ENCODE data around the gene NOX4.
"Not testable (repeated sequence)": the region's sequence is repeated elsewhere in the genome, so short reads cannot be mapped to it uniquely, and the experiment has no call there.

The NOX4 gene

DNA sequence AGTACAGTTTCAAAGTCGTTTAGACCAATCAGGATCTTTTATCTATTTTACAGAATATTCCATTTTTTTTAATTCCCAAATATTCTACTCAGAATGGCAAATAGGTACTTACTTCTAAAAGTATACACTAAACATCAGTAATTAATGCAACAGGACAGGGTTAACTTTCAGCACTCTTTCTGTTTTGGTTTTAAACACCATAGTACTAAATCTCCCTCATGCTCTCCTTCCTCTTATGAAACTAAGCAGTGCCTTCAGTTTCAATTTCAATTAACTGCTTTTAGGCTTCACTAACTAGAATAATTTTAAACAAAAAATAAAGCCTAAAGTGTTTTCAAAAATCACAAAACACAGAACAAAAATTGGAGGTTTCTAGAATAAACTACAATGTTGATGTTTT, 57.9 kb downstream of the NOX4 start:
- H3K36me3 ChIP-seq (ENCODE audit: control insufficient read depth, insufficient read depth, low read length): no peaks in the 10 kb centered on the region
- H3K9me3 ChIP-seq (ENCODE audit: control insufficient read depth, insufficient read depth, low read depth, low read length): no peaks in the 10 kb centered on the region
- no peaks in the 10 kb centered on the region for H3K4me1 ChIP-seq (ENCODE audit: control insufficient read depth, insufficient read depth, low read length)
- H3K27ac ChIP-seq (ENCODE audit: low read depth, low read length): no peak overlapping the region
- no peak overlapping the region for H3K4me3 ChIP-seq (ENCODE audit: low read depth, low read length)
- no peaks in the 10 kb centered on the region for H3K27me3 ChIP-seq (ENCODE audit: control insufficient read depth, insufficient read depth, low read length)
- H3K9ac ChIP-seq (ENCODE audit: low read length): no peak overlapping the region

GRCh38 chr11:89432182-89432581, 59.0 kb downstream of the NOX4 start:
- H3K36me3 ChIP-seq (ENCODE audit: control insufficient read depth, insufficient read depth, low read length); H3K4me3 ChIP-seq (ENCODE audit: low read depth, low read length); H3K4me1 ChIP-seq (ENCODE audit: control insufficient read depth, insufficient read depth, low read length); H3K9me3 ChIP-seq (ENCODE audit: control insufficient read depth, insufficient read depth, low read depth, low read length); H3K27me3 ChIP-seq (ENCODE audit: control insufficient read depth, insufficient read depth, low read length); H3K27ac ChIP-seq (ENCODE audit: low read depth, low read length); H3K9ac ChIP-seq (ENCODE audit: low read length): not testable (repeated sequence)

DNA sequence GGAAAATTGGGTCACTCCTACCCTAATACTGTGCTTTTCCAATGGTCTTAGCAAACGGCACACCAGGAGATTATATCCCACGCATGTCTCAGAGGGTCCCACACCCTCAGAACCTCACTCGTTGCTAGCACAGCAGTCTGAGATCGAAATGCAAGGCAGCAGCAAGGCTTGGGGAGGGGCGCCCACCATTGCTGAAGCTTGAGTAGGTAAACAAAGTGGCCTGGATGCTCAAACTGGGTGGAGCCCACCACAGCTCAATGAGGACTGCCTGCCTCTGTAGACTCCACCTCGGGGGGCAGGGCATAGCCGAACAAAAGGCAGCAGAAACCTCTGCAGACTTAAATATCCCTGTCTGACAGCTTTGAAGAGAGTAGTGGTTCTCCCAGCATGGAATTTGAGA, 64.7 kb downstream of the NOX4 start:
- H3K27ac ChIP-seq (ENCODE audit: low read depth, low read length); H3K4me3 ChIP-seq (ENCODE audit: low read depth, low read length); H3K9ac ChIP-seq (ENCODE audit: low read length); H3K36me3 ChIP-seq (ENCODE audit: control insufficient read depth, insufficient read depth, low read length); H3K4me1 ChIP-seq (ENCODE audit: control insufficient read depth, insufficient read depth, low read length); H3K27me3 ChIP-seq (ENCODE audit: control insufficient read depth, insufficient read depth, low read length): not testable (repeated sequence)
- H3K9me3 ChIP-seq (ENCODE audit: control insufficient read depth, insufficient read depth, low read depth, low read length): peaks cover 10% of the 10 kb centered on the region

- Histone ChIP-seq H3K9ac (ENCODE audit: low read length) (no peak overlapping the region), H3K27ac (ENCODE audit: low read depth, low read length) (no peak overlapping the region), H3K9me3 (ENCODE audit: control insufficient read depth, insufficient read depth, low read depth, low read length) (peaks cover 7% of the 10 kb centered on the region), H3K4me3 (ENCODE audit: low read depth, low read length) (no peak overlapping the region), H3K4me1 (ENCODE audit: control insufficient read depth, insufficient read depth, low read length) (peaks cover 4% of the 10 kb centered on the region), H3K27me3 (ENCODE audit: control insufficient read depth, insufficient read depth, low read length) (no peaks in the 10 kb centered on the region), H3K36me3 (ENCODE audit: control insufficient read depth, insufficient read depth, low read length) (no peaks in the 10 kb centered on the region)
These were observed 69.5 kb downstream of the NOX4 start for GRCh38 chr11:89421718-89422117.

DNA sequence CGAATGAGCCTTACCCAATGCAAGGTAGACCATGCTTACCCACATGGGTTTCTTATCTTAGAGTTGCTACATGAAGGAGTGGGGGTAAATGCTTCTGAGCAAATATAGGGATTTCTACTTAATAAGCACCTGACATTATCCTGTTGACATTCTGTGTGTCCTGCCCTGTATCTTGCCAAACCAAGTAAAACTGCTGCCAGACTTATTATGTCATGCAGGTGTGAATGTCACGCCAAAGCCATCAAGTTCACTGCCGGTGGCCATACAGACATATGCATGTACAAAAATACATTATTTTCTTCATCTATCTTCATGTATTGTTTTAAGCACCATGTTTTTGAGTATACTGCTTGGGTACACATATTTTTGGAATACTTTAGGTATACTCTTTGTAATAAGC, 70.2 kb downstream of the NOX4 start:
- H3K9ac ChIP-seq (ENCODE audit: low read length): no peak overlapping the region
- no peaks in the 10 kb centered on the region for H3K36me3 ChIP-seq (ENCODE audit: control insufficient read depth, insufficient read depth, low read length)
- H3K27me3 ChIP-seq (ENCODE audit: control insufficient read depth, insufficient read depth, low read length): no peaks in the 10 kb centered on the region

DNA sequence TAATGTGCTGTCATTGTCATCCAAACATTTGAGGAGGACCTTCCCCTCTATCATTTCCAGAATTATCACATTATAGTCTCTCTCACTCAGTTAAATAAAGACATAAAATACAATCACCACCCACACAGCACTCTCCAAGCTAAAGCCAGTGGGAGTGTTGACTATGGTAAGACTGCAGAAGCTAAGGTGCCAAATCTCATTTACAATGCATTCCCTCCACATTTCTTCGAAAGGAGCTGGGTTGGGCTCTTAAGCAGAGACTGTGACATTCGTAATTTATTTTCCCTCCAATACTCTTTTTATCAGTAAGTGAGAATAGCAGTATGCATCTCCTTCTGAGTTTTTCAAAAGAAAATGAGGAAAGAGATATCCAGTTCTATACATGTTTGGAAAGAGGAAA, 74.2 kb downstream of the NOX4 start:
- no peaks in the 10 kb centered on the region for H3K9me3 ChIP-seq (ENCODE audit: control insufficient read depth, insufficient read depth, low read depth, low read length)
- H3K4me3 ChIP-seq (ENCODE audit: low read depth, low read length): no peak overlapping the region
- no peaks in the 10 kb centered on the region for H3K36me3 ChIP-seq (ENCODE audit: control insufficient read depth, insufficient read depth, low read length)
- H3K27me3 ChIP-seq (ENCODE audit: control insufficient read depth, insufficient read depth, low read length): no peaks in the 10 kb centered on the region
- H3K4me1 ChIP-seq (ENCODE audit: control insufficient read depth, insufficient read depth, low read length): peaks cover 10% of the 10 kb centered on the region
- H3K9ac ChIP-seq (ENCODE audit: low read length): no peak overlapping the region
- H3K27ac ChIP-seq (ENCODE audit: low read depth, low read length): no peak overlapping the region; the same call in 1 of the 2 replicates

More for the DNA sequence above, 70.2 kb downstream of the NOX4 start:
- Histone ChIP-seq H3K27ac (ENCODE audit: low read depth, low read length) (no peak overlapping the region), H3K9me3 (ENCODE audit: control insufficient read depth, insufficient read depth, low read depth, low read length) (no peaks in the 10 kb centered on the region), H3K4me1 (ENCODE audit: control insufficient read depth, insufficient read depth, low read length) (peaks cover 10% of the 10 kb centered on the region), H3K4me3 (ENCODE audit: low read depth, low read length) (no peak overlapping the region)

GRCh38 chr11:89411112-89411511, 80.1 kb downstream of the NOX4 start:
- H3K9ac ChIP-seq (ENCODE audit: low read length); H3K4me1 ChIP-seq (ENCODE audit: control insufficient read depth, insufficient read depth, low read length); H3K9me3 ChIP-seq (ENCODE audit: control insufficient read depth, insufficient read depth, low read depth, low read length); H3K36me3 ChIP-seq (ENCODE audit: control insufficient read depth, insufficient read depth, low read length); H3K27ac ChIP-seq (ENCODE audit: low read depth, low read length); H3K4me3 ChIP-seq (ENCODE audit: low read depth, low read length); H3K27me3 ChIP-seq (ENCODE audit: control insufficient read depth, insufficient read depth, low read length): not testable (repeated sequence)

- not testable (repeated sequence) for H3K4me3 ChIP-seq (ENCODE audit: low read depth, low read length); H3K9me3 ChIP-seq (ENCODE audit: control insufficient read depth, insufficient read depth, low read depth, low read length); H3K36me3 ChIP-seq (ENCODE audit: control insufficient read depth, insufficient read depth, low read length)
These were observed 80.5 kb downstream of the NOX4 start for GRCh38 chr11:89410666-89411065.

DNA sequence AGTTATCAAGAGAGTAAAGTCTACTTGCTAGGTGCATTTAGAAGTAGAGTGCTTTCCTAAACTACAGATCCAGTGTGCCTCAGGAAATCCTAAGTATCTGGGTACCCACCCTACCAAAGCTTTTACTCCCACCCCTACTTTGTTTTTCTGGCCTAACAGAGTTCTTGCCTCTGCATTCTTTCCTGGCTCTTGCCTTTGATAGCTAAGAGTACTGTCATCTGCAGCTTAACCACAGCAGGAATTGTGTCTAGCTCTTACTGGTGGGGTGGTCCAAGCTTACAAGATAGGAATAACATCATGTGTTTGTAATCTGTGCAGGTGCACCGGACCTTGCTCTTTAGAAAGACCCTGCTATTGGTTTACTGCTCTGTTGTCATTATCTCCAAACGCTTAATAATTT, 82.7 kb downstream of the NOX4 start:
- not testable (repeated sequence) for H3K9ac ChIP-seq (ENCODE audit: low read length); H3K27me3 ChIP-seq (ENCODE audit: control insufficient read depth, insufficient read depth, low read length); H3K4me1 ChIP-seq (ENCODE audit: control insufficient read depth, insufficient read depth, low read length); H3K36me3 ChIP-seq (ENCODE audit: control insufficient read depth, insufficient read depth, low read length); H3K4me3 ChIP-seq (ENCODE audit: low read depth, low read length); H3K9me3 ChIP-seq (ENCODE audit: control insufficient read depth, insufficient read depth, low read depth, low read length); H3K27ac ChIP-seq (ENCODE audit: low read depth, low read length)

More at GRCh38 chr11:89410666-89411065, 80.5 kb downstream of the NOX4 start:
- not testable (repeated sequence) for H3K4me1 ChIP-seq (ENCODE audit: control insufficient read depth, insufficient read depth, low read length); H3K27me3 ChIP-seq (ENCODE audit: control insufficient read depth, insufficient read depth, low read length); H3K9ac ChIP-seq (ENCODE audit: low read length); H3K27ac ChIP-seq (ENCODE audit: low read depth, low read length)

DNA sequence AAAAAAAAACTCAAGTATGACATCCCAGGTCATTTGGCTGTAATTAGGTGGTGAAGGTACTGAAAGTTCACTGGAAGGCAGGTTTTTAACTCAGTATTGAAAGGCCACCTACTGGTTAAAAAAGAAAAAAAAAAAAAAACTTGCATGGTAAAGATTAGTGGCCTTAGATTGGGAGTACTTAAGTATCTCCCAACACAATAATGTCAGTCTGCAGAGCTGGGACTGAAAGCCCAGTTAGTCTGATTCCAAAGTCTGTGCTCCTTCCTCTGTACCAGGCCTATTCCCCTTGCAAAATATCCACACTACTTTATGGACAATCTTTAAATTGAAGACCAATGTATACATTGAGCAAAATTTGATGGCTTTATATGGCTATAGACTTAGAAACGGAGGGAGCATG, 85.5 kb downstream of the NOX4 start:
- no peaks in the 10 kb centered on the region for H3K36me3 ChIP-seq (ENCODE audit: control insufficient read depth, insufficient read depth, low read length)
- H3K9me3 ChIP-seq (ENCODE audit: control insufficient read depth, insufficient read depth, low read depth, low read length): no peaks in the 10 kb centered on the region
- H3K4me1 ChIP-seq (ENCODE audit: control insufficient read depth, insufficient read depth, low read length): no peaks in the 10 kb centered on the region
- H3K27ac ChIP-seq (ENCODE audit: low read depth, low read length): no peak overlapping the region
- no peak overlapping the region for H3K4me3 ChIP-seq (ENCODE audit: low read depth, low read length)
- no peaks in the 10 kb centered on the region for H3K27me3 ChIP-seq (ENCODE audit: control insufficient read depth, insufficient read depth, low read length)
- no peak overlapping the region for H3K9ac ChIP-seq (ENCODE audit: low read length)

- not testable (repeated sequence) for H3K27ac ChIP-seq (ENCODE audit: low read depth, low read length); H3K4me3 ChIP-seq (ENCODE audit: low read depth, low read length); H3K36me3 ChIP-seq (ENCODE audit: control insufficient read depth, insufficient read depth, low read length); H3K27me3 ChIP-seq (ENCODE audit: control insufficient read depth, insufficient read depth, low read length); H3K4me1 ChIP-seq (ENCODE audit: control insufficient read depth, insufficient read depth, low read length); H3K9ac ChIP-seq (ENCODE audit: low read length); H3K9me3 ChIP-seq (ENCODE audit: control insufficient read depth, insufficient read depth, low read depth, low read length)
These were observed 99.5 kb downstream of the NOX4 start for GRCh38 chr11:89391654-89392053.

GRCh38 chr11:89387501-89387900, 103.7 kb downstream of the NOX4 start:
- not testable (repeated sequence) for H3K27ac ChIP-seq (ENCODE audit: low read depth, low read length); H3K27me3 ChIP-seq (ENCODE audit: control insufficient read depth, insufficient read depth, low read length)

More at GRCh38 chr11:89387501-89387900, 103.7 kb downstream of the NOX4 start:
- not testable (repeated sequence) for H3K9ac ChIP-seq (ENCODE audit: low read length); H3K4me3 ChIP-seq (ENCODE audit: low read depth, low read length); H3K36me3 ChIP-seq (ENCODE audit: control insufficient read depth, insufficient read depth, low read length); H3K4me1 ChIP-seq (ENCODE audit: control insufficient read depth, insufficient read depth, low read length)
- peaks cover 11% of the 10 kb centered on the region; the same call in 1 of the 2 replicates for H3K9me3 ChIP-seq (ENCODE audit: control insufficient read depth, insufficient read depth, low read depth, low read length)

Data from HUES6 (cell line).